Mesenchymal stem cell (in vitro differentiated cells and primary cell): ENCODE data around the gene OR52B6.
A peak's percentile ranks its signal among the peaks of the same experiment; 100 is the strongest.

Experiments used
- DNase-seq: peaks from one replicate; pipeline ENCODE4 v3.0.0-alpha.2; 2013
- H2AFZ ChIP-seq: one replicate; pipeline ENCODE4 v1.6.1; 2013; ENCODE audit warnings: low read depth, mild to moderate bottlenecking, control low read depth, inconsistent platforms, low read length, moderate library complexity
- H2AK5ac ChIP-seq: 2 replicates; pipeline ENCODE4 v1.6.1; 2013; ENCODE audit warnings: low read length, moderate library complexity, mild to moderate bottlenecking, inconsistent platforms; ENCODE audit not compliant: severe bottlenecking
- H2BK120ac ChIP-seq: one replicate; pipeline ENCODE4 v1.6.1; 2013; ENCODE audit warnings: low read depth, mild to moderate bottlenecking, inconsistent platforms, low read length, moderate library complexity
- H2BK12ac ChIP-seq, 2 experiments: one replicate each; pipeline ENCODE4 v1.6.1; 2013; ENCODE audit warnings: inconsistent platforms in 2 of 2, low read length in 2 of 2, mild to moderate bottlenecking in 2 of 2, moderate library complexity in 2 of 2, control low read depth in 1 of 2
- H2BK15ac ChIP-seq: one replicate; pipeline ENCODE4 v1.6.1; 2013; ENCODE audit warnings: mild to moderate bottlenecking, low read depth, inconsistent platforms; ENCODE audit not compliant: poor library complexity, severe bottlenecking
- H2BK5ac ChIP-seq: 2 replicates; pipeline ENCODE4 v1.6.1; 2013; ENCODE audit warnings: low read depth, mild to moderate bottlenecking, low read length, control low read depth, inconsistent platforms; ENCODE audit not compliant: poor library complexity, severe bottlenecking
- H3K14ac ChIP-seq, 2 experiments: one replicate each; pipeline ENCODE4 v1.6.1; 2013; ENCODE audit warnings: inconsistent platforms in 2 of 2, low read length in 2 of 2, control low read depth in 1 of 2, mild to moderate bottlenecking in 1 of 2, moderate library complexity in 1 of 2
- H3K18ac ChIP-seq, 2 experiments: one replicate each; pipeline ENCODE4 v1.6.1; 2013; ENCODE audit warnings: inconsistent platforms in 2 of 2, low read length in 2 of 2, control low read depth in 1 of 2, low read depth in 1 of 2, mild to moderate bottlenecking in 1 of 2
- H3K23ac ChIP-seq, 2 experiments: one replicate each; pipeline ENCODE4 v1.6.1; 2013; ENCODE audit warnings: inconsistent platforms in 2 of 2, low read length in 2 of 2, mild to moderate bottlenecking in 2 of 2, moderate library complexity in 2 of 2, control low read depth in 1 of 2
- H3K27ac ChIP-seq: 2 replicates; pipeline ENCODE4 v1.5.1; 2013; ENCODE audit warnings: mild to moderate bottlenecking, moderate library complexity, low read length, control low read depth, inconsistent platforms; ENCODE audit not compliant: poor library complexity, severe bottlenecking
- H3K27me3 ChIP-seq, 2 experiments: 2 replicates each; pipeline versions ENCODE4 v1.6.1 to v1.7.0; 2013; ENCODE audit warnings: low read length in 2 of 2, mild to moderate bottlenecking in 2 of 2, moderate library complexity in 2 of 2, control low read depth in 1 of 2, inconsistent platforms in 1 of 2; ENCODE audit not compliant: control insufficient read depth in 1 of 2, insufficient read depth in 1 of 2
- H3K36me3 ChIP-seq, 2 experiments: 2 replicates each; pipeline versions ENCODE4 v1.6.1 to v1.7.0; 2013; ENCODE audit warnings: low read length in 2 of 2, control low read depth in 1 of 2, inconsistent platforms in 1 of 2, low read depth in 1 of 2, mild to moderate bottlenecking in 1 of 2; ENCODE audit not compliant: insufficient read depth in 2 of 2, control insufficient read depth in 1 of 2
- H3K4ac ChIP-seq, 2 experiments: one replicate each; pipeline ENCODE4 v1.6.1; 2013; ENCODE audit warnings: inconsistent platforms in 2 of 2, low read length in 2 of 2, mild to moderate bottlenecking in 2 of 2, moderate library complexity in 2 of 2, control low read depth in 1 of 2, low read depth in 1 of 2
- H3K4me1 ChIP-seq: 2 replicates; pipeline ENCODE4 v1.6.1; 2013; ENCODE audit warnings: low read depth, low read length, control low read depth; ENCODE audit not compliant: control insufficient read depth, insufficient read depth
- H3K4me2 ChIP-seq: 2 replicates; pipeline ENCODE4 v1.6.1; 2013; ENCODE audit warnings: low read length, mild to moderate bottlenecking, inconsistent platforms; ENCODE audit not compliant: poor library complexity, severe bottlenecking
- H3K4me3 ChIP-seq, 2 experiments: 2 replicates each; pipeline versions ENCODE4 v1.5.1 to v1.7.0; 2013; ENCODE audit warnings: low read length in 2 of 2, mild to moderate bottlenecking in 2 of 2, control low read depth in 1 of 2, low read depth in 1 of 2; ENCODE audit not compliant: insufficient read depth in 1 of 2
- H3K79me1 ChIP-seq: replicated peaks from 2 replicates; pipeline ENCODE4 v1.6.1; 2013; ENCODE audit warnings: mild to moderate bottlenecking, control low read depth, low read length, inconsistent platforms; ENCODE audit not compliant: poor library complexity, severe bottlenecking
- H3K9ac ChIP-seq: 2 replicates; pipeline ENCODE4 v1.7.0; 2013; ENCODE audit warnings: mild to moderate bottlenecking, low read length, moderate library complexity
- H3K9me3 ChIP-seq: 2 replicates; pipeline ENCODE4 v1.7.0; 2013; ENCODE audit warnings: mild to moderate bottlenecking, low read length; ENCODE audit not compliant: control insufficient read depth
- H4K8ac ChIP-seq: one replicate; pipeline ENCODE4 v1.6.1; 2013; ENCODE audit warnings: inconsistent platforms, mild to moderate bottlenecking, low read length, moderate library complexity
- H4K91ac ChIP-seq: one replicate; pipeline ENCODE4 v1.6.1; 2013; ENCODE audit warnings: mild to moderate bottlenecking, low read length, inconsistent platforms
- WGBS: methylation state at CpG from one replicate; pipeline ENCODE4 v1.1.7; 2013; ENCODE audit warnings: mixed read lengths; 5-methylcytosine and 5-hydroxymethylcytosine counted together

The OR52B6 gene

GRCh38 chr11:5618807-5619206 lies 38.1 kb downstream of the OR52B6 start:
- no peak overlapping the region for H2AFZ ChIP-seq
- H3K4me3 ChIP-seq: no peak overlapping the region
- 41% methylated on average over 3 of the region's 3 CpGs for WGBS
- no peak overlapping the region for H2BK5ac ChIP-seq
- H3K27me3 ChIP-seq: no peaks in the 10 kb centered on the region
- no peak overlapping the region for H3K9ac ChIP-seq
- no peak overlapping the region for H2BK15ac ChIP-seq
- H3K4ac ChIP-seq: no peak overlapping the region
- H3K4me2 ChIP-seq: no peak overlapping the region
- no peak overlapping the region for H3K23ac ChIP-seq
- no peak overlapping the region for H3K14ac ChIP-seq
- H3K4me1 ChIP-seq: peaks cover 4% of the 10 kb centered on the region
- no peak overlapping the region for H3K27ac ChIP-seq
- H2AK5ac ChIP-seq: no peak overlapping the region
- no peaks in the 10 kb centered on the region for H3K79me1 ChIP-seq
- H2BK12ac ChIP-seq: peak overlapping the region in 1 of 2 experiments; percentile 18
- H3K36me3 ChIP-seq: no peaks in the 10 kb centered on the region
- H3K9me3 ChIP-seq: no peaks in the 10 kb centered on the region
- peak overlapping the region in 1 of 2 experiments; percentile 41 for H3K18ac ChIP-seq
- no peak overlapping the region for H4K91ac ChIP-seq
- H2BK120ac ChIP-seq: no peak overlapping the region
- DNase-seq: peak; percentile 71
- H4K8ac ChIP-seq: no peak overlapping the region

DNA sequence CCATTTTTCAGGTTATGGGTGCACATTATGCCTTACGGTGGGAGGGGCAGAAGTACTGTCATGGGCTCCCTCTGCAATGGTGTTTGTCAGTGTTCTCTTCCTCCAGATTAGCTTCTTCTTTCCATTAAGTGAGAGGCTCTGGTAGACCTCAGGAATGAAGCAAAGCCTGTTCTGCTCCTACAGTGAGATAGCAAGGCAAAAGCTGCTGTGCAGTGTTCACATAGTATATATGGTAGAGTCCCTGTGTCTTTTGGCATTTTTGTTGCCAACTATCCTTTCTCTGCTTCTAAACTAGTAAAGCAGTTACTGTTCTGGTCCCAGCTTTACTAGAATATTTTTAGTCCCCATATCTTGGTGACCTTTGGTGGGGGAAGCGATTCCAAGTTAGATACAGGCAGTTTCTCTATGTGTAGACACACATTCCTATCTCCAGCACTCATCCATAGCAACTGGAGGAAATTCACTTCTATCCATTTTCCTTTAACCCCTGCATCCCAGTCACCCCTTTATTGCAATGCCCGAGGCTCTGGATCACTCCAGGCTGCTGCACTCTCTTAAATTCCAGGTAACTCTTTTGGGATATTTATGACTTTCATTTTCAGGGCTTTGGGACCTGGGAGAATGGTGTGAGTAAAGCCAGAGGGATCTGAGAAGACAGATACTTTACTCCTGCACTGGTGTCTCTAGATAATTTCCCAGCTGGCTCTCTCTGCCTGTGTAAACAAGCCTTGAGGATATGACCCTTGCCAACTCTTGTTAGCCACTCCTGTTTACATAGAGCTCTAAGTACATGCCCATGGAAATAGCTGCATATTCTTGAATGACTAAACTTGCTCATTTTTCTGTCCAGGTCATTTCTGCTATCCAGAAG lies 40.2 kb downstream of the OR52B6 start:
- H2BK12ac ChIP-seq: peak overlapping the region; percentile 51 to 95
- no peak overlapping the region for H3K14ac ChIP-seq
- H3K4me2 ChIP-seq: peak overlapping the region; percentile 57
- H3K18ac ChIP-seq: peak overlapping the region; percentile 44 to 86
- no peak overlapping the region for H2AK5ac ChIP-seq
- no peak overlapping the region for H2BK5ac ChIP-seq
- H3K27ac ChIP-seq: peak overlapping the region; percentile 74
- peak overlapping the region; percentile 86 for H4K91ac ChIP-seq
- peak overlapping the region in 1 of 2 experiments; percentile 32 for H3K4me3 ChIP-seq
- DNase-seq: peak; percentile 94
- 0% methylated on average over 2 of the region's 3 CpGs for WGBS
- peak overlapping the region; percentile 67 for H2BK15ac ChIP-seq
- H3K23ac ChIP-seq: no peak overlapping the region
- H3K9me3 ChIP-seq: no peaks in the 10 kb centered on the region
- H3K4ac ChIP-seq: peak overlapping the region in 1 of 2 experiments; percentile 6
- no peaks in the 10 kb centered on the region for H3K27me3 ChIP-seq
- peak overlapping the region; percentile 8 for H2BK120ac ChIP-seq
- H3K79me1 ChIP-seq: no peaks in the 10 kb centered on the region
- H3K36me3 ChIP-seq: no peaks in the 10 kb centered on the region
- peaks cover 7% of the 10 kb centered on the region for H3K4me1 ChIP-seq
- H4K8ac ChIP-seq: peak overlapping the region; percentile 80
- H3K9ac ChIP-seq: peak overlapping the region; percentile 53
- H2AFZ ChIP-seq: no peak overlapping the region

GRCh38 chr11:5621580-5621979 lies 40.9 kb downstream of the OR52B6 start:
- H2BK12ac ChIP-seq: peak overlapping the region; percentile 12 to 66
- no peaks in the 10 kb centered on the region for H3K79me1 ChIP-seq
- no peaks in the 10 kb centered on the region for H3K9me3 ChIP-seq
- H3K9ac ChIP-seq: peak overlapping the region; percentile 38
- H2AFZ ChIP-seq: no peak overlapping the region
- no peak overlapping the region for H2BK15ac ChIP-seq
- peak overlapping the region; percentile 13 for H2AK5ac ChIP-seq
- H4K8ac ChIP-seq: peak overlapping the region; percentile 60
- no peak overlapping the region for H3K23ac ChIP-seq
- H2BK120ac ChIP-seq: peak overlapping the region; percentile 49
- peaks cover 7% of the 10 kb centered on the region for H3K4me1 ChIP-seq
- no peaks in the 10 kb centered on the region for H3K27me3 ChIP-seq
- no peak overlapping the region for H3K4ac ChIP-seq
- H3K18ac ChIP-seq: peak overlapping the region; percentile 54 to 83
- DNase-seq: no peak
- H4K91ac ChIP-seq: peak overlapping the region; percentile 80
- no peaks in the 10 kb centered on the region for H3K36me3 ChIP-seq
- no peak overlapping the region for H3K4me3 ChIP-seq
- no peak overlapping the region for H2BK5ac ChIP-seq
- no peak overlapping the region for H3K4me2 ChIP-seq
- no peak overlapping the region for H3K14ac ChIP-seq
- H3K27ac ChIP-seq: peak overlapping the region; percentile 74

GRCh38 chr11:5622802-5623201 lies 42.1 kb downstream of the OR52B6 start:
- Histone ChIP-seq H2BK15ac (no peak overlapping the region), H3K14ac (no peak overlapping the region), H2AFZ (no peak overlapping the region), H3K18ac (no peak overlapping the region), H4K8ac (no peak overlapping the region), H3K4me2 (no peak overlapping the region), H3K27ac (no peak overlapping the region), H4K91ac (no peak overlapping the region), H3K27me3 (no peaks in the 10 kb centered on the region), H3K9me3 (no peaks in the 10 kb centered on the region), H2BK120ac (no peak overlapping the region), H3K79me1 (no peaks in the 10 kb centered on the region), H3K36me3 (no peaks in the 10 kb centered on the region), H2BK12ac (peak overlapping the region in 1 of 2 experiments; percentile 14), H3K4me3 (no peak overlapping the region), H3K4ac (no peak overlapping the region), H3K9ac (no peak overlapping the region), H3K23ac (no peak overlapping the region), H3K4me1 (peaks cover 7% of the 10 kb centered on the region), H2AK5ac (no peak overlapping the region), H2BK5ac (no peak overlapping the region)
- DNase-seq: no peak
- WGBS: 100% methylated on average over 3 of the region's 3 CpGs
